K562 (cell line): Measurements from ENCODE around the gene NFIB. TPM values are rescaled to one million over a fixed set of nuclear protein-coding genes. Genes with fewer than 3 reads are reported as not detected.

Experiments
- ATAC-seq: fragments of 200-7000 bp; cut with Tn5 transposase; 3 replicates; pipeline ENCODE4 v1.9.1; 2020; ENCODE audit warnings: moderate library complexity
- BruUV-seq: library from RNA; stranded (reverse); fragments of 400-500 nt; replicated peaks from 2 replicates; lab custom pipeline; 2021; lab: Mats Ljungman, UMichigan
- CTCF ChIA-PET: fragments of 300-600 bp; formaldehyde crosslinking; extraction: SDS; loops from one replicate; lab custom pipeline; 2021; ENCODE audit warnings: low intra/inter-chr PET ratio; lab: Yijun Ruan, JAX
- POLR2A ChIA-PET: fragments of 300-600, 350-650 bp; sonication (Branson Sonifier 250); formaldehyde crosslinking; extraction: SDS; loops from one replicate; lab custom pipeline; 2021; ENCODE audit warnings: antibody characterized with exemption, inconsistent platforms; lab: Yijun Ruan, JAX
- DNase-seq, 4 experiments: peaks; one replicate each; pipeline versions ENCODE4 v3.0.0 to v3.0.0-alpha.2; 2011 to 2018; ENCODE audit warnings: low spot score in 3 of 4, mixed read lengths in 3 of 4; ENCODE audit errors: extremely low read depth in 1 of 4
- FAIRE-seq: peaks from 2 replicates; lab custom pipeline; 2011; peaks lifted over from hg19 to GRCh38; lab: Jason Lieb, UNC
- H2AFZ ChIP-seq: 2 replicates; pipeline ENCODE4 v1.6.0; 2011; ENCODE audit warnings: low read depth, low read length, control low read depth, inconsistent platforms
- H3K27ac ChIP-seq: fragments of 200-600 bp; 3 replicates; pipeline ENCODE4 v1.8.0; 2011; ENCODE audit warnings: low read depth, mild to moderate bottlenecking, control low read depth, inconsistent platforms, low read length, moderate library complexity, mixed read lengths; ENCODE audit errors: extremely low read depth
- H3K27me3 ChIP-seq, 2 experiments: fragments of 300-600 bp in 1 of 2; 2 replicates in 1 of 2; 3 replicates in 1 of 2; pipeline versions ENCODE4 v1.6.0 to v1.8.0; 2011; ENCODE audit warnings: inconsistent platforms in 2 of 2, low read length in 2 of 2, mild to moderate bottlenecking in 1 of 2, mixed read lengths in 1 of 2, moderate library complexity in 1 of 2; ENCODE audit not compliant: control insufficient read depth in 2 of 2, insufficient read depth in 2 of 2
- H3K36me3 ChIP-seq: fragments of 300-600 bp; 3 replicates; pipeline ENCODE4 v1.8.0; 2011; ENCODE audit warnings: mild to moderate bottlenecking, low read length, inconsistent platforms; ENCODE audit not compliant: control insufficient read depth, insufficient read depth
- H3K4me1 ChIP-seq, 2 experiments: fragments of 200-600 bp in 1 of 2; replicated peaks in 1 of 2; 2 replicates in 1 of 2; 3 replicates in 1 of 2; pipeline versions ENCODE4 v1.5.1 to v1.8.0; 2011; ENCODE audit warnings: inconsistent platforms in 2 of 2, low read length in 2 of 2, mild to moderate bottlenecking in 1 of 2, mixed read lengths in 1 of 2, moderate library complexity in 1 of 2; ENCODE audit not compliant: control insufficient read depth in 2 of 2, insufficient read depth in 2 of 2
- H3K4me2 ChIP-seq: 2 replicates; pipeline ENCODE4 v1.6.1; 2011; ENCODE audit warnings: low read length, control low read depth, inconsistent platforms, mixed read lengths; ENCODE audit not compliant: insufficient read depth
- H3K4me3 ChIP-seq: fragments of 200-600 bp; sonication (generic), shearing (Covaris generic); 2 replicates; pipeline ENCODE4 v1.5.1; 2016; ENCODE audit warnings: control low read depth, inconsistent platforms
- H3K79me2 ChIP-seq: fragments of 200-600 bp; 3 replicates; pipeline ENCODE4 v1.8.0; 2011; ENCODE audit warnings: low read length, inconsistent platforms; ENCODE audit not compliant: control insufficient read depth, insufficient read depth
- H3K9ac ChIP-seq, 2 experiments: 2 replicates each; pipeline versions ENCODE4 v1.6.0 to v1.6.1; 2011; ENCODE audit warnings: low read depth in 2 of 2, low read length in 2 of 2, control low read depth in 1 of 2, inconsistent platforms in 1 of 2, mild to moderate bottlenecking in 1 of 2, mixed read lengths in 1 of 2; ENCODE audit not compliant: insufficient read depth in 1 of 2
- H3K9me1 ChIP-seq: one replicate; pipeline ENCODE4 v1.6.0; 2011; ENCODE audit warnings: inconsistent platforms, mild to moderate bottlenecking, low read length, moderate library complexity; ENCODE audit not compliant: control insufficient read depth, insufficient read depth
- H3K9me3 ChIP-seq: replicated peaks from 2 replicates; pipeline ENCODE4 v1.5.1; 2011; ENCODE audit warnings: low read depth, low read length, inconsistent platforms; ENCODE audit not compliant: control insufficient read depth, insufficient read depth
- H4K20me1 ChIP-seq: replicated peaks from 2 replicates; pipeline ENCODE4 v1.6.1; 2011; ENCODE audit warnings: low read length, inconsistent platforms, mixed read lengths; ENCODE audit not compliant: control insufficient read depth, insufficient read depth
- BRCA1 ChIP-seq, 2 experiments: fragments of 450-650 bp in 1 of 2; sonication (generic) in 1 of 2; formaldehyde crosslinking in 1 of 2; IDR thresholded peaks; 2 replicates each; pipeline versions ENCODE4 v1.5.0 to v1.6.1; 2017 to 2020; ENCODE audit warnings: mild to moderate bottlenecking in 1 of 2, missing genetic modification reagents in 1 of 2
- CGGBP1 ChIP-seq: fragments of 250-450 bp; sonication (Bioruptor Pico); IDR thresholded peaks from 2 replicates; pipeline ENCODE4 v1.9.0; 2021; ENCODE audit warnings: mild to moderate bottlenecking
- CUX1 ChIP-seq: fragments of 200-800 bp; sonication (Bioruptor generic); IDR thresholded peaks from 2 replicates; pipeline ENCODE4 v1.6.1; 2016; ENCODE audit warnings: missing genetic modification characterization, missing compliant biosample characterization
- E2F6 ChIP-seq, 2 experiments: IDR thresholded peaks; 2 replicates each; pipeline ENCODE4 v1.6.1; 2011; ENCODE audit warnings: borderline replicate concordance in 1 of 2, control low read depth in 1 of 2, low read depth in 1 of 2, low read length in 1 of 2, mild to moderate bottlenecking in 1 of 2, mixed read lengths in 1 of 2, moderate library complexity in 1 of 2; ENCODE audit not compliant: insufficient read depth in 1 of 2, insufficient read length in 1 of 2, poor library complexity in 1 of 2, severe bottlenecking in 1 of 2; ENCODE audit errors: extremely low read depth in 1 of 2
- EP300 ChIP-seq: IDR thresholded peaks from 2 replicates; pipeline ENCODE4 v1.6.1; 2012; ENCODE audit warnings: low read length, improper control_type of control experiment
- GATAD2A ChIP-seq: fragments of 450-650 bp; IDR thresholded peaks from 2 replicates; pipeline ENCODE4 v1.6.1; 2017
- MTA1 ChIP-seq: fragments of 450-650 bp; IDR thresholded peaks from 2 replicates; pipeline ENCODE4 v1.6.1; 2017; ENCODE audit warnings: borderline replicate concordance
- POLR2A ChIP-seq: fragments of 450-650 bp; conservative IDR thresholded peaks from 2 replicates; pipeline ENCODE4 v1.6.1; 2016
- RBM14 ChIP-seq: fragments of 200-400 bp; formaldehyde crosslinking; IDR thresholded peaks from 2 replicates; pipeline ENCODE4 v1.6.1; 2018; ENCODE audit warnings: low read depth, mild to moderate bottlenecking, low read length, moderate library complexity, borderline replicate concordance; ENCODE audit not compliant: insufficient read depth
- SIN3B ChIP-seq: fragments of 450-650 bp; IDR thresholded peaks from 2 replicates; pipeline ENCODE4 v1.6.1; 2017; ENCODE audit warnings: low read depth, mild to moderate bottlenecking, moderate library complexity
- SRSF3 ChIP-seq: fragments of 200-400 bp; formaldehyde crosslinking; IDR thresholded peaks from 2 replicates; pipeline ENCODE4 v1.6.1; 2016; ENCODE audit warnings: mild to moderate bottlenecking, low read length, moderate library complexity; ENCODE audit not compliant: insufficient read depth
- STAT5B ChIP-seq: fragments of 250-450 bp; sonication (Bioruptor Pico); IDR thresholded peaks from 2 replicates; pipeline ENCODE4 v1.8.0; 2021; ENCODE audit warnings: mild to moderate bottlenecking, inconsistent platforms
- TARDBP ChIP-seq: fragments of 450-650 bp; IDR thresholded peaks from 2 replicates; pipeline ENCODE4 v1.6.1; 2016
- ZNF311 ChIP-seq: fragments of 250-450 bp; sonication (Bioruptor Pico); IDR thresholded peaks from 2 replicates; pipeline ENCODE4 v1.4.0; 2020; ENCODE audit warnings: mild to moderate bottlenecking, moderate library complexity
- ZNF436 ChIP-seq: fragments of 250-450, 450-650 bp; sonication (Bioruptor Pico); formaldehyde crosslinking; IDR thresholded peaks from 2 replicates; pipeline ENCODE4 v1.7.0; 2020; ENCODE audit warnings: mild to moderate bottlenecking
- ZNF583 ChIP-seq: fragments of 250-450 bp; sonication (Bioruptor Pico); IDR thresholded peaks from 2 replicates; pipeline ENCODE4 v1.4.0; 2020
- ZNF644 ChIP-seq: fragments of 200-800 bp; sonication (Bioruptor generic); IDR thresholded peaks from 2 replicates; pipeline ENCODE4 v1.6.1; 2016; ENCODE audit warnings: low read depth, missing genetic modification characterization, missing compliant biosample characterization
- ZNF707 ChIP-seq: fragments of 250-450 bp; sonication (Bioruptor Pico); conservative IDR thresholded peaks from 2 replicates; pipeline ENCODE4 v1.8.0; 2022; ENCODE audit warnings: inconsistent platforms, mild to moderate bottlenecking, moderate library complexity
- ZNF766 ChIP-seq: fragments of 200-800 bp; sonication (Bioruptor generic); conservative IDR thresholded peaks from 2 replicates; pipeline ENCODE4 v1.6.1; 2016; ENCODE audit warnings: missing genetic modification characterization, missing compliant biosample characterization
- WGBS: fragments of 100-300 bp; shearing (Covaris generic); methylation state at CpG from one replicate; pipeline ENCODE4 v1.1.6; 2016; ENCODE audit warnings: low coverage, mixed read lengths; ENCODE audit not compliant: insufficient coverage; ENCODE audit errors: missing lambda C conversion rate; 5-methylcytosine and 5-hydroxymethylcytosine counted together
- in situ Hi-C: fragments of 300-500 bp; cut with MboI; formaldehyde crosslinking; loops from 4 replicates; pipeline ENCODE4 v1.15.0; 2018; ENCODE audit warnings: inconsistent platforms, mixed read lengths
- intact Hi-C: fragments of 100-400 bp; cut with micrococcal nuclease; formaldehyde crosslinking; loops from 2 replicates; pipeline ENCODE4 v1.14.2; 2022
- polyA plus RNA-seq, 8 experiments: library from polyadenylated mRNA; depleted of rRNA in 4 of 8; stranded (reverse) in 5 of 8; unstranded in 3 of 8; fragments of >200 nt; fragmentation: Nextera tagmentation in 2 of 8; fragmentation: Illumina TruSeq in 1 of 8; extraction: Ambion mirVana in 2 of 8; extraction: Trizol in 1 of 8; gene quantifications; 2 replicates each; pipeline versions ENCODE4 v1.2.1 to v1.2.3, GENCODE V29; 2011 to 2014; ENCODE audit warnings: inconsistent platforms in 1 of 8, missing spikeins in 1 of 8
- total RNA-seq, 7 experiments: library from RNA; depleted of rRNA in 6 of 7; stranded (reverse); fragments of >200 nt in 6 of 7; fragmentation: Illumina TruSeq in 2 of 7; extraction: Trizol in 2 of 7; gene quantifications; 2 replicates each; pipeline versions ENCODE4 v1.2.1 to v1.2.3, GENCODE V29; 2011 to 2021; ENCODE audit warnings: low replicate concordance in 1 of 7

The NFIB gene
- total and polyA plus RNA-seq, 9 of the 15 experiments (the other 6 are each of a cell fraction or from before 2014, with no cell fraction given) = 1.2 to 3.3 (median 1.9) TPM

GRCh38 chr9:14075218-14075617 lies 238.7 kb downstream of the NFIB start:
- DNase-seq (no peak), ATAC-seq (no peak), FAIRE-seq (no peak)
- in situ Hi-C loops (no loop called here), intact Hi-C loops (no loop called here)
- Histone ChIP-seq H3K4me2 (no peak overlapping the region), H3K27ac (no peak overlapping the region), H2AFZ (no peak overlapping the region), H3K9ac (no peak overlapping the region), H3K9me1 (no peaks in the 10 kb centered on the region), H3K4me1 (no peaks in the 10 kb centered on the region), H3K4me3 (no peak overlapping the region), H3K9me3 (no peaks in the 10 kb centered on the region), H3K27me3 (peaks cover 0 to 11% of the 10 kb centered on the region in 2 experiments; a peak in 2 of 5 replicates), H3K79me2 (no peaks in the 10 kb centered on the region), H4K20me1 (no peaks in the 10 kb centered on the region), H3K36me3 (no peaks in the 10 kb centered on the region)
- no TSS peak for BruUV-seq
- POLR2A ChIA-PET = no interaction called here
- WGBS = 0% methylated on average over 4 of the region's 4 CpGs
- CTCF ChIA-PET = no interaction called here
- TF ChIP-seq ZNF766 (CRISPR knock-in tag) (no peak), MTA1 (no peak), GATAD2A (no peak), EP300 (no peak), CGGBP1 (no peak), ZNF644 (tag) (no peak), CUX1 (no peak), SRSF3 (no peak), TARDBP (no peak), ZNF311 (CRISPR knock-in tag) (no peak), POLR2A (no peak), SIN3B (no peak), E2F6 (IDR thresholded peaks at IDR 0.05; ENCODE audit: borderline replicate concordance in 1 of 2, extremely low read depth in 1 of 2, insufficient read depth in 1 of 2, insufficient read length in 1 of 2, low read depth in 1 of 2, low read length in 1 of 2, poor library complexity in 1 of 2, severe bottlenecking in 1 of 2) (no peak), STAT5B (CRISPR knock-in tag) (no peak), BRCA1 (IDR thresholded peaks at IDR 0.05) (no peak), BRCA1 (CRISPR knock-in tag; IDR thresholded peaks at IDR 0.05) (no peak), ZNF583 (no peak), ZNF707 (no peak), RBM14 (no peak), ZNF436 (no peak)
